Muscle of leg (tissue), 11 donors: ENCODE data around the gene ZFYVE28. TPM values are rescaled to one million over a fixed set of nuclear protein-coding genes. Genes with fewer than 3 reads are reported as not detected.
"Not testable (repeated sequence)": the region's sequence is repeated elsewhere in the genome, so short reads cannot be mapped to it uniquely, and the experiment has no call there.

Experiments used
- DNase-seq: peaks from one replicate; pipeline ENCODE4 v3.0.0; 2013
- H3K27ac ChIP-seq: one replicate; pipeline ENCODE4 v1.5.1; 2013; ENCODE audit warnings: mild to moderate bottlenecking, low read length, control low read depth
- H3K27me3 ChIP-seq: one replicate; pipeline ENCODE4 v1.6.1; 2013; ENCODE audit warnings: low read length; ENCODE audit not compliant: control insufficient read depth, insufficient read depth
- H3K36me3 ChIP-seq: one replicate; pipeline ENCODE4 v1.6.1; 2013; ENCODE audit warnings: low read length; ENCODE audit not compliant: control insufficient read depth, insufficient read depth
- H3K4me1 ChIP-seq: one replicate; pipeline ENCODE4 v1.6.1; 2013; ENCODE audit warnings: low read length; ENCODE audit not compliant: control insufficient read depth, insufficient read depth
- H3K4me3 ChIP-seq: one replicate; pipeline ENCODE4 v1.5.1; 2013; ENCODE audit warnings: low read length, control low read depth
- H3K9me3 ChIP-seq: replicated peaks from 2 replicates; pipeline ENCODE4 v1.6.1; 2013; ENCODE audit warnings: low read depth, low read length; ENCODE audit not compliant: control insufficient read depth
- WGBS: methylation state at CpG from one replicate; pipeline ENCODE4 v1.1.5; 2013; ENCODE audit warnings: missing lambda C conversion rate; ENCODE audit not compliant: insufficient coverage; 5-methylcytosine and 5-hydroxymethylcytosine counted together
- polyA plus RNA-seq, 8 donors: library from polyadenylated mRNA; unstranded; fragments of 120-200 nt; gene quantifications; one replicate each; pipeline versions ENCODE4 v1.2.1 to v1.2.3, GENCODE V29; 2013; ENCODE audit warnings: inconsistent platforms in 1 of 8, low replicate concordance in 1 of 8; ENCODE audit not compliant: insufficient read length in 8 of 8, insufficient read depth in 1 of 8
- total RNA-seq: library from RNA; stranded (reverse); fragments of 120-200 nt; gene quantifications from one replicate; pipeline ENCODE4 v1.2.4, GENCODE V29; 2013

Gene ZFYVE28
- total and polyA plus RNA-seq, 9 donors: 0.94 to 3.1 (median 1.6) TPM

- H3K36me3 ChIP-seq, H3K27ac ChIP-seq, DNase-seq, H3K4me3 ChIP-seq, H3K9me3 ChIP-seq, H3K27me3 ChIP-seq: not testable (repeated sequence)
- H3K4me1 ChIP-seq: peaks cover 12% of the 10 kb centered on the region
- 44% methylated on average over 4 of the region's 4 CpGs for WGBS
Observed at GRCh38 chr4:2221378-2221777, 197.1 kb downstream of the ZFYVE28 start.

DNA sequence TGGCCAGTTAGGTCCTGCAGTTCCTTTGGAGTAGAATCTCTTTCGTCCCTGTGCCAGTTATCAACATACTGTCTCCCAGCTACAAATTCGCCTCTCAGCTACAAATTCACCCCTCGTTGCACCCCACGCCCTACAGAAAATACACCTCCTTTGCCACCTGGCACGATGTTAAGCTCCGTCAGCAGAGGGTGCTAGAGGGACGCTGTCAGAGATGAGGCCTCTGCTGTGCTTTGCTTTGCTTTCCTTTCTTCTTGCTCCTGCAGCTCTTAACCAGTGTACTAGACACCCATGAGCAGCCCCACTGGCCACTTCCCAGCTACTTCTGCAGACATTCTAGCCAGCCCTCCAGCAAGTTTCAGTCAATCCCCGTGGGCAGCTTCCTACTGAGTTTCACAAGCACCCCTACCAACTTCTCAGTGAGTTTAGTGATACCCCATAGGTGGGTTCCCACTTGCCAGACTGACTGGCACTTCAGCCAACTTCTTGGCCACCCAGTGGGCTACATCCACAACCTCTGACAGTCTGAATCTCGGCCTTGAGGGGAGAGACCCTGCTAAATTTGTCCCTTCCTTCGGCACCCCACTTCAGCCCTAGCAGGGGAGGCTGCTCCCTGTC is 198.3 kb downstream of the ZFYVE28 start:
- DNase-seq: peak; percentile 80
- Histone ChIP-seq H3K36me3 (peaks cover 4% of the 10 kb centered on the region), H3K27me3 (no peaks in the 10 kb centered on the region), H3K9me3 (no peaks in the 10 kb centered on the region), H3K4me3 (no peak overlapping the region), H3K4me1 (peaks cover 12% of the 10 kb centered on the region), H3K27ac (no peak overlapping the region)
- 3% methylated on average over 8 of the region's 10 CpGs for WGBS

Other genes starting within 250 kb of the ZFYVE28 start
- gene HAUS3, start 176.5 kb downstream of the ZFYVE28 start, total RNA-seq: 12.0 TPM
- gene HAUS3, start 176.5 kb downstream of the ZFYVE28 start, polyA plus RNA-seq: 10 to 100 TPM; 11.5 to 15.6 (median 12.9) TPM
- gene POLN, start 176.5 kb downstream of the ZFYVE28 start, total RNA-seq: 3.4 TPM
- 1 to 10 TPM; 1.5 to 4.8 (median 2.1) TPM for gene POLN, start 176.5 kb downstream of the ZFYVE28 start, polyA plus RNA-seq
- 31.5 TPM for gene MXD4, start 156.5 kb downstream of the ZFYVE28 start, total RNA-seq
- gene MXD4, start 156.5 kb downstream of the ZFYVE28 start, polyA plus RNA-seq: 10 to 100 TPM; 47.4 to 65.7 (median 59.9) TPM
- not detected for gene CFAP99, start 310 bp upstream of the ZFYVE28 start, total RNA-seq
- under 1 TPM in 5 of 8 donors, not detected in 3; 0.07 to 0.41 (median 0.13) TPM for gene CFAP99, start 310 bp upstream of the ZFYVE28 start, polyA plus RNA-seq
- gene RNF4, start 50.5 kb upstream of the ZFYVE28 start, total RNA-seq: 32.1 TPM
- 10 to 100 TPM; 35.3 to 54.7 (median 43.4) TPM for gene RNF4, start 50.5 kb upstream of the ZFYVE28 start, polyA plus RNA-seq
- 12.9 TPM for gene FAM193A, start 118.0 kb upstream of the ZFYVE28 start, total RNA-seq
- 10 to 100 TPM; 14.3 to 24.2 (median 19.9) TPM for gene FAM193A, start 118.0 kb upstream of the ZFYVE28 start, polyA plus RNA-seq